ENCODE data around the gene SULT2B1. TPM values are rescaled to one million over a fixed set of nuclear protein-coding genes. Genes with fewer than 3 reads are reported as not detected.
A peak's percentile ranks its signal among the peaks of the same experiment; 100 is the strongest.

The SULT2B1 gene
- total and polyA plus RNA-seq, 7 donors = 0.06 to 0.23 TPM; not detected in 5

GRCh38 chr19:48511800-48512503, 40.0 kb upstream of the SULT2B1 start, which contains the start of gene LMTK3:
Gene LMTK3 (minus strand): TSS chr19:48511835. CDS start chr19:48511576, 259 bp downstream.
- H3K36me3 ChIP-seq (ENCODE audit: insufficient read depth in 1 of 2, low read depth in 1 of 2) = no peaks in the 10 kb centered on the region
- no peaks in the 10 kb centered on the region for H3K4me1 ChIP-seq
- peaks cover 0 to 28% (median 4%) of the 10 kb centered on the region in 3 donors for H3K27me3 ChIP-seq (ENCODE audit: insufficient read depth in 3 of 3, low read length in 2 of 3)
- ATAC-seq = no peak
- DNase-seq = no peak
- no peak within 1 kb of the TSS for H3K27ac ChIP-seq
- peak within 1 kb of the TSS; percentile 41 for H3K4me3 ChIP-seq
- WGBS, 3 donors = 6 to 8% (median 6%) methylated on average over 25 to 32 of the region's 32 CpGs
- no peak for TF ChIP-seq CTCF (IDR thresholded peaks at IDR 0.05)
- intact Hi-C loops (cut with DNase I) = loop anchor here in 1 of 2 donors (5.0 kb wide), 2 partner anchors 55 to 70 kb away; no protein-coding TSS in a partner anchor
- no peaks in the 10 kb centered on the region for H3K9me3 ChIP-seq

- Histone ChIP-seq H3K9me3 (no peaks in the 10 kb centered on the region), H3K27ac (no peak overlapping the region), H3K4me1 (no peaks in the 10 kb centered on the region), H3K27me3 (ENCODE audit: insufficient read depth in 3 of 3, low read length in 2 of 3) (peaks cover 0 to 28% (median 4%) of the 10 kb centered on the region in 3 donors), H3K4me3 (no peak overlapping the region), H3K36me3 (ENCODE audit: insufficient read depth in 1 of 2, low read depth in 1 of 2) (no peaks in the 10 kb centered on the region)
- intact Hi-C loops (cut with DNase I) = loop anchor here in 1 of 2 donors (5.0 kb wide), 2 partner anchors 55 to 70 kb away; no protein-coding TSS in a partner anchor
- 46 to 48% (median 47%) methylated on average over 19 of the region's 19 CpGs for WGBS, 3 donors
- ATAC-seq (no peak), DNase-seq (no peak)
- TF ChIP-seq CTCF (IDR thresholded peaks at IDR 0.05) = no peak
These were observed 39.3 kb upstream of the SULT2B1 start for GRCh38 chr19:48512504-48513288.

- H3K27me3 ChIP-seq (ENCODE audit: insufficient read depth in 3 of 3, low read length in 2 of 3) = peaks cover 0 to 28% (median 4%) of the 10 kb centered on the region in 3 donors
- DNase-seq = peak in 1 of 2 donors; percentile 75
- no peaks in the 10 kb centered on the region for H3K9me3 ChIP-seq
- peak overlapping the region; percentile 73 for H3K4me3 ChIP-seq
- H3K4me1 ChIP-seq = no peaks in the 10 kb centered on the region
- peak; percentile 69 to 87 (median 78) for ATAC-seq
- H3K27ac ChIP-seq = no peak overlapping the region
- no peaks in the 10 kb centered on the region for H3K36me3 ChIP-seq (ENCODE audit: insufficient read depth in 1 of 2, low read depth in 1 of 2)
- intact Hi-C loops (cut with DNase I) = loop anchor here in 1 of 2 donors (5.0 kb wide), 2 partner anchors 54 to 69 kb away; no protein-coding TSS in a partner anchor
- 2 to 3% (median 2%) methylated on average over 51 to 54 of the region's 54 CpGs for WGBS, 3 donors
- no peak for TF ChIP-seq CTCF (IDR thresholded peaks at IDR 0.05)
These were observed 38.5 kb upstream of the SULT2B1 start for GRCh38 chr19:48513289-48514122.

- intact Hi-C loops (cut with DNase I) = loop anchor here in 1 of 2 donors (5.0 kb wide), 2 partner anchors 53 to 68 kb away; no protein-coding TSS in a partner anchor
- ATAC-seq = no peak
These were observed 37.9 kb upstream of the SULT2B1 start for GRCh38 chr19:48514123-48514458.

More at GRCh38 chr19:48514123-48514458, 37.9 kb upstream of the SULT2B1 start:
- Histone ChIP-seq H3K27me3 (ENCODE audit: insufficient read depth in 3 of 3, low read length in 2 of 3) (peaks cover 0 to 28% (median 4%) of the 10 kb centered on the region in 3 donors), H3K36me3 (ENCODE audit: insufficient read depth in 1 of 2, low read depth in 1 of 2) (no peaks in the 10 kb centered on the region), H3K4me1 (no peaks in the 10 kb centered on the region), H3K27ac (no peak overlapping the region), H3K4me3 (peak overlapping the region; percentile 73), H3K9me3 (no peaks in the 10 kb centered on the region)
- TF ChIP-seq CTCF (IDR thresholded peaks at IDR 0.05) = no peak
- 33 to 49% (median 38%) methylated on average over 11 of the region's 11 CpGs for WGBS, 3 donors
- no peak for DNase-seq
